HG03064 (cell line): ENCODE data around the gene AOC2.
"Not testable (repeated sequence)": the region's sequence is repeated elsewhere in the genome, so short reads cannot be mapped to it uniquely, and the experiment has no call there.

Source experiments
- ATAC-seq: cut with Tn5 transposase; IDR thresholded peaks from one replicate; pipeline ENCODE4 v1.9.1; 2021; ENCODE audit warnings: low read depth; ENCODE audit not compliant: unreplicated experiment

AOC2 gene

GRCh38 chr17:42832213-42832933 lies 12.0 kb upstream of the AOC2 start:
- no peak for ATAC-seq

GRCh38 chr17:42832934-42833766 lies 11.2 kb upstream of the AOC2 start, which contains the start of gene PSME3:
TSS of gene PSME3 (plus strand) at chr17:42833397. CDS start at chr17:42833632, 235 bp downstream.
- ATAC-seq = peak; percentile 70

GRCh38 chr17:42833767-42834422 lies 10.5 kb upstream of the AOC2 start:
- no peak for ATAC-seq

GRCh38 chr17:42835732-42836131 lies 8.6 kb upstream of the AOC2 start:
- no peak for ATAC-seq

GRCh38 chr17:42841975-42842685 lies 2.2 kb upstream of the AOC2 start:
- ATAC-seq = no peak

- ATAC-seq = no peak
Observed at GRCh38 chr17:42843358-42843934, 934 bp upstream of the AOC2 start.

GRCh38 chr17:42844761-42845555 lies 578 bp downstream of the AOC2 start:
- no peak for ATAC-seq

GRCh38 chr17:42845556-42845917 lies 1.2 kb downstream of the AOC2 start:
- ATAC-seq = no peak

GRCh38 chr17:42845918-42846593 lies 1.7 kb downstream of the AOC2 start:
- no peak for ATAC-seq

- no peak for ATAC-seq
Observed at GRCh38 chr17:42846594-42847280, 2.4 kb downstream of the AOC2 start.

GRCh38 chr17:42848093-42848492 lies 3.7 kb downstream of the AOC2 start:
- ATAC-seq = no peak

GRCh38 chr17:42849031-42849430 lies 4.7 kb downstream of the AOC2 start:
- ATAC-seq = no peak

GRCh38 chr17:42849451-42850181 lies 5.2 kb downstream of the AOC2 start:
- no peak for ATAC-seq

GRCh38 chr17:42850954-42851353 lies 6.6 kb downstream of the AOC2 start, which contains the start of gene AOC3:
TSS of gene AOC3 (plus strand) at chr17:42851199. CDS start at chr17:42851344, 145 bp downstream.
- ATAC-seq = no peak

GRCh38 chr17:42851371-42852240 lies 7.2 kb downstream of the AOC2 start:
- ATAC-seq = not testable (repeated sequence)

- no peak for ATAC-seq
Observed at GRCh38 chr17:42852351-42852750, 8.0 kb downstream of the AOC2 start.

- no peak for ATAC-seq
Observed at GRCh38 chr17:42853004-42853403, 8.6 kb downstream of the AOC2 start.
